Endothelial cell of umbilical vein (primary cell): ENCODE data around the gene FAM107A. TPM values are rescaled to one million over a fixed set of nuclear protein-coding genes. Genes with fewer than 3 reads are reported as not detected.

ENCODE experiments used
- BruUV-seq: library from RNA; stranded (reverse); fragments of 400-500 nt; replicated peaks from 2 replicates; lab custom pipeline; 2021; lab: Mats Ljungman, UMichigan
- CTCF ChIA-PET: fragments of 300-600, 350-600 bp; sonication (Branson Sonifier 250); formaldehyde crosslinking; loops from one replicate; lab custom pipeline; 2021; ENCODE audit warnings: antibody characterized with exemption, inconsistent platforms; lab: Charles Lee
- POLR2A ChIA-PET: fragments of 300-600, 350-600 bp; sonication (Branson Sonifier 250); formaldehyde crosslinking; loops from one replicate; lab custom pipeline; 2021; ENCODE audit warnings: antibody characterized with exemption, inconsistent platforms; lab: Charles Lee
- DNase-seq: peaks from one replicate; pipeline ENCODE4 v3.0.0-alpha.2; 2011; ENCODE audit warnings: low read depth, low spot score
- FAIRE-seq: peaks from 2 replicates; lab custom pipeline; 2011; peaks lifted over from hg19 to GRCh38; lab: Jason Lieb, UNC
- H2AFZ ChIP-seq: 2 replicates; pipeline ENCODE4 v1.6.0; 2012; ENCODE audit warnings: low read depth, low read length, control low read depth, inconsistent platforms
- H3K27ac ChIP-seq: 2 replicates; pipeline ENCODE4 v1.5.1; 2011; ENCODE audit warnings: low read depth, mild to moderate bottlenecking, control low read depth, low read length, moderate library complexity; ENCODE audit not compliant: insufficient read depth
- H3K27me3 ChIP-seq, 2 experiments: 2 replicates each; pipeline versions ENCODE4 v1.6.0 to v1.6.1; 2011; ENCODE audit warnings: low read length in 2 of 2, mixed read lengths in 1 of 2; ENCODE audit not compliant: control insufficient read depth in 2 of 2, insufficient read depth in 2 of 2
- H3K36me3 ChIP-seq, 2 experiments: 2 replicates in 1 of 2; 3 replicates in 1 of 2; pipeline ENCODE4 v1.5.1; 2011; ENCODE audit warnings: low read length in 2 of 2, mild to moderate bottlenecking in 1 of 2, moderate library complexity in 1 of 2; ENCODE audit not compliant: control insufficient read depth in 2 of 2, insufficient read depth in 2 of 2; ENCODE audit errors: extremely low read depth in 1 of 2
- H3K4me1 ChIP-seq: 3 replicates; pipeline ENCODE4 v1.5.1; 2011; ENCODE audit warnings: mild to moderate bottlenecking, low read length; ENCODE audit not compliant: control insufficient read depth, insufficient read depth; ENCODE audit errors: extremely low read depth
- H3K4me2 ChIP-seq: 2 replicates; pipeline ENCODE4 v1.6.1; 2011; ENCODE audit warnings: low read length, control low read depth, mixed read lengths; ENCODE audit not compliant: insufficient read depth
- H3K4me3 ChIP-seq, 3 experiments: fragments of 200-600 bp in 1 of 3; sonication (generic), shearing (Covaris generic) in 1 of 3; replicated peaks in 1 of 3; 2 replicates each; pipeline ENCODE4 v1.5.1; 2011 to 2016; ENCODE audit warnings: control low read depth in 3 of 3, low read length in 3 of 3, mild to moderate bottlenecking in 2 of 3, inconsistent platforms in 1 of 3, low read depth in 1 of 3, moderate library complexity in 1 of 3; ENCODE audit not compliant: insufficient read depth in 1 of 3
- H3K79me2 ChIP-seq: 2 replicates; pipeline ENCODE4 v1.6.0; 2012; ENCODE audit warnings: low read length, inconsistent platforms; ENCODE audit not compliant: control insufficient read depth, insufficient read depth
- H3K9ac ChIP-seq: replicated peaks from 2 replicates; pipeline ENCODE3; 2011; ENCODE audit warnings: low read length, control low read depth; ENCODE audit not compliant: insufficient read depth; ENCODE audit errors: extremely low read depth
- H3K9me1 ChIP-seq: replicated peaks from 3 replicates; pipeline ENCODE4 v1.6.0; 2011; ENCODE audit warnings: mild to moderate bottlenecking, low read length; ENCODE audit not compliant: control insufficient read depth, insufficient read depth; ENCODE audit errors: extremely low read depth
- H3K9me3 ChIP-seq: replicated peaks from 2 replicates; pipeline ENCODE4 v1.5.1; 2012; ENCODE audit warnings: low read length, inconsistent platforms; ENCODE audit not compliant: control insufficient read depth, insufficient read depth
- H4K20me1 ChIP-seq: replicated peaks from 2 replicates; pipeline ENCODE3; 2011; ENCODE audit warnings: mild to moderate bottlenecking, low read length; ENCODE audit not compliant: control insufficient read depth, insufficient read depth; ENCODE audit errors: extremely low read depth
- EZH2 ChIP-seq: IDR thresholded peaks from 2 replicates; pipeline ENCODE4 v1.6.1; 2012; ENCODE audit warnings: borderline replicate concordance, low read depth, mild to moderate bottlenecking, moderate library complexity, low read length, inconsistent platforms; ENCODE audit not compliant: severe bottlenecking
- FOS ChIP-seq: IDR thresholded peaks from 2 replicates; pipeline ENCODE4 v1.6.1; 2011; ENCODE audit warnings: mild to moderate bottlenecking, low read length, moderate library complexity, borderline replicate concordance; ENCODE audit not compliant: insufficient read depth
- GATA2 ChIP-seq: IDR thresholded peaks from 2 replicates; pipeline ENCODE4 v1.7.0; 2011; ENCODE audit warnings: low read depth, mild to moderate bottlenecking, moderate library complexity, mixed read lengths, low read length; ENCODE audit not compliant: insufficient read length, insufficient read depth
- JUN ChIP-seq: IDR thresholded peaks from 2 replicates; pipeline ENCODE4 v1.6.1; 2011; ENCODE audit warnings: borderline replicate concordance, low read depth; ENCODE audit not compliant: insufficient read length, insufficient read depth
- MYC ChIP-seq: IDR thresholded peaks from one replicate; pipeline ENCODE4 v1.6.1; 2011; ENCODE audit warnings: mild to moderate bottlenecking, low read depth, low read length
- POLR2A ChIP-seq: IDR thresholded peaks from 2 replicates; pipeline ENCODE4 v1.6.1; 2012; ENCODE audit warnings: low read depth, mild to moderate bottlenecking, control low read depth, low read length
- POLR2AphosphoS5 ChIP-seq: IDR thresholded peaks from 2 replicates; pipeline ENCODE4 v1.6.1; 2012; ENCODE audit warnings: low read depth, mild to moderate bottlenecking, control low read depth, low read length, moderate library complexity; ENCODE audit not compliant: insufficient read depth
- dilution Hi-C: fragments of 300-500 bp; cut with MboI; formaldehyde crosslinking; loops from one replicate; pipeline ENCODE4 v1.15.0; 2019; ENCODE audit warnings: low sequenced_read_pairs; ENCODE audit not compliant: extremely low pct_ligation_motif_present
- intact Hi-C: fragments of 100-400 bp; cut with micrococcal nuclease; formaldehyde crosslinking; loops from one replicate; pipeline ENCODE4 v1.10.0; 2022
- polyA plus RNA-seq, 4 experiments: library from polyadenylated mRNA; depleted of rRNA in 3 of 4; stranded (reverse) in 3 of 4; unstranded in 1 of 4; fragments of >200 nt; gene quantifications; 2 replicates each; pipeline versions ENCODE4 v1.2.1 to v1.2.3, GENCODE V29; 2011 to 2012; ENCODE audit warnings: missing spikeins in 1 of 4
- total RNA-seq: library from RNA; stranded (reverse); gene quantifications from 2 replicates; pipeline ENCODE4 v1.2.3, GENCODE V29; 2021
- TF ChIP-seq, protein P1 (sequence below), 2 donors: IDR thresholded peaks; 1 replicate in 1 of 2; 2 replicates in 1 of 2; pipeline ENCODE4 v1.5.1; 2011; ENCODE audit warnings: low read length in 2 of 2, mild to moderate bottlenecking in 2 of 2, moderate library complexity in 2 of 2, control low read depth in 1 of 2, inconsistent platforms in 1 of 2, low read depth in 1 of 2; ENCODE audit not compliant: insufficient read depth in 1 of 2; ENCODE audit errors: extremely low read depth in 1 of 2
- TF ChIP-seq, protein P2 (sequence below): IDR thresholded peaks from 2 replicates; pipeline ENCODE4 v1.6.1; 2011; ENCODE audit not compliant: insufficient read depth, insufficient read length

FAM107A gene
- total and polyA plus RNA-seq, 2 donors (not counting 3 experiments of a cell fraction or from before 2014, with no cell fraction given): 5.7 to 10.7 TPM

DNA sequence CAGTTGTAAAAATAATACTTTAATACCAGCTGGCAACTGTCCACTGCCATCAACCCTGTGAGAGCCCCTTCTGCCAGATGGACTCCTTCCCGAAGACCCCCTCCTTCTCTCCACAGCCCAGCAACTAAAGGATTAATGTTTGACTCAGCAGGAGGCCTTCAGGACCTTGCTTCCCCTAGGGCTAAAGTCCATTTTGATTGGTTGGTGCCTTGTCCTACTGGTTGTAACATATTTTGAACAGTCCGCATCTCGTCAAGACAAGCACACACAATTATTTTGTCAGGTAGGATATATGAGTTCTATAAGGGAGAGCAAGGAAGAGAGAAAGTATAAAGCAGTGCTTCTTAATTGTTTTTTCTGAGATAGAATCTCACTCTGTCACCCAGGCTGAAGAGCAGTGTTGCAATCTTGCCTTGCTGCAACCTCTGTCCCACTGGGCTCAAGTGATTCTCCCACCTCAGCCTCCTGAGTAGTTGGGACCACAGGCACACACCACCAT, 58.9 kb downstream of the FAM107A start:
- FAIRE-seq: no peak
- intact Hi-C loops: no loop called here

DNA sequence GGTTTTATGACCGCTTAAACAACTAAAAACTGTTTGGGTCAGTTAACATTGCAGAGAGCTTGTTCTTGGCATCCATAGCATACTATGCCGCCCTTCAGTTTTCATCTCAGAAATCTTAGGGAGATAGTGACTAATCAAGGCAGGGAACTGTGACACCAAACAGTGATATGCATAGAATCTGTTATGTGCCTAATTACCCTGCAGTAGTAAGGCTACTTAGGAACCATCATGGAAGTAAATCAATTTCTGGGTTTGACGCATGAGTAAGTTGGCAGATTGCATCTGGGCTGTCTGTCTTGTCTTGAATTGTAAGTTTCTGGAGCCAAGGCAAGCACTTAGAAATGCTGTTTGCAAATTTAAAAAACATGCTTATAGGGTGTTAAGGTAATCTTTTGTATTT, 62.8 kb downstream of the FAM107A start:
- Histone ChIP-seq H3K36me3 (no peaks in the 10 kb centered on the region), H3K27me3 (peaks cover 0 to 2% of the 10 kb centered on the region in 2 experiments), H3K4me3 (no peak overlapping the region), H3K79me2 (no peaks in the 10 kb centered on the region), H3K27ac (no peak overlapping the region), H3K9me3 (no peaks in the 10 kb centered on the region), H4K20me1 (no peaks in the 10 kb centered on the region), H3K9ac (no peak overlapping the region), H3K4me2 (no peak overlapping the region), H3K4me1 (no peaks in the 10 kb centered on the region), H3K9me1 (no peaks in the 10 kb centered on the region), H2AFZ (no peak overlapping the region)
- no peak for FAIRE-seq
- POLR2A ChIA-PET: no interaction called here
- CTCF ChIA-PET: interaction anchor here (1.9 kb wide), 1 partner anchor 10 kb away, joined by 5 read pairs; no protein-coding TSS in a partner anchor
- dilution Hi-C loops (no loop called here), intact Hi-C loops (no loop called here)
- no peak for TF ChIP-seq JUN
- TF ChIP-seq FOS: no peak
- TF ChIP-seq EZH2: no peak
- TF ChIP-seq, protein P1, sequence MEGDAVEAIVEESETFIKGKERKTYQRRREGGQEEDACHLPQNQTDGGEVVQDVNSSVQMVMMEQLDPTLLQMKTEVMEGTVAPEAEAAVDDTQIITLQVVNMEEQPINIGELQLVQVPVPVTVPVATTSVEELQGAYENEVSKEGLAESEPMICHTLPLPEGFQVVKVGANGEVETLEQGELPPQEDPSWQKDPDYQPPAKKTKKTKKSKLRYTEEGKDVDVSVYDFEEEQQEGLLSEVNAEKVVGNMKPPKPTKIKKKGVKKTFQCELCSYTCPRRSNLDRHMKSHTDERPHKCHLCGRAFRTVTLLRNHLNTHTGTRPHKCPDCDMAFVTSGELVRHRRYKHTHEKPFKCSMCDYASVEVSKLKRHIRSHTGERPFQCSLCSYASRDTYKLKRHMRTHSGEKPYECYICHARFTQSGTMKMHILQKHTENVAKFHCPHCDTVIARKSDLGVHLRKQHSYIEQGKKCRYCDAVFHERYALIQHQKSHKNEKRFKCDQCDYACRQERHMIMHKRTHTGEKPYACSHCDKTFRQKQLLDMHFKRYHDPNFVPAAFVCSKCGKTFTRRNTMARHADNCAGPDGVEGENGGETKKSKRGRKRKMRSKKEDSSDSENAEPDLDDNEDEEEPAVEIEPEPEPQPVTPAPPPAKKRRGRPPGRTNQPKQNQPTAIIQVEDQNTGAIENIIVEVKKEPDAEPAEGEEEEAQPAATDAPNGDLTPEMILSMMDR (IDR thresholded peaks at IDR 0.05; ENCODE audit: extremely low read depth in 1 of 2, insufficient read depth in 1 of 2, low read depth in 1 of 2, low read length in 2 of 2): no peak
- TF ChIP-seq, protein P2, sequence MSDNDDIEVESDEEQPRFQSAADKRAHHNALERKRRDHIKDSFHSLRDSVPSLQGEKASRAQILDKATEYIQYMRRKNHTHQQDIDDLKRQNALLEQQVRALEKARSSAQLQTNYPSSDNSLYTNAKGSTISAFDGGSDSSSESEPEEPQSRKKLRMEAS: no peak
- TF ChIP-seq POLR2AphosphoS5: no peak
- TF ChIP-seq GATA2: no peak
- no peak for TF ChIP-seq POLR2A
- no peak for TF ChIP-seq MYC
- no TSS peak for BruUV-seq
- no peak for DNase-seq

More for the DNA sequence above, 58.9 kb downstream of the FAM107A start:
- H3K4me3 ChIP-seq: no peak overlapping the region
- dilution Hi-C loops: no loop called here
- DNase-seq: no peak
- no peaks in the 10 kb centered on the region for H3K36me3 ChIP-seq
- H4K20me1 ChIP-seq: no peaks in the 10 kb centered on the region
- no peaks in the 10 kb centered on the region for H3K4me1 ChIP-seq
- no peaks in the 10 kb centered on the region for H3K79me2 ChIP-seq
- H3K9me3 ChIP-seq: no peaks in the 10 kb centered on the region
- TF ChIP-seq POLR2AphosphoS5: no peak
- no TSS peak for BruUV-seq
- no peak overlapping the region for H2AFZ ChIP-seq
- ChIA-PET POLR2A (no interaction called here), CTCF (interaction anchor here (0.6 to 1.0 kb wide), 2 partner anchors 13 to 20 kb away, joined by 3 to 4 read pairs; no protein-coding TSS in a partner anchor)
- H3K4me2 ChIP-seq: no peak overlapping the region
- no peak overlapping the region for H3K9ac ChIP-seq
- H3K27me3 ChIP-seq: peaks cover 0 to 2% of the 10 kb centered on the region in 2 experiments
- H3K9me1 ChIP-seq: no peaks in the 10 kb centered on the region
- H3K27ac ChIP-seq: no peak overlapping the region
